Upper lobe of left lung (tissue), 4 donors: ENCODE data around the gene ERGIC2.

Experiments
- CTCF ChIP-seq, 6 experiments: fragments of 450-650 bp in 4 of 6; fragments of 200-600 bp in 2 of 6; sonication (generic) in 2 of 6; IDR thresholded peaks; one replicate each; pipeline ENCODE4 v1.5.1; 2016 to 2019; ENCODE audit warnings: antibody characterized with exemption in 6 of 6
- EP300 ChIP-seq, 4 donors: sonication (generic); formaldehyde crosslinking; IDR thresholded peaks; one replicate each; pipeline ENCODE4 v1.5.1; 2017; ENCODE audit warnings: antibody characterized with exemption in 4 of 4, control low read depth in 2 of 4
- POLR2A ChIP-seq, 4 donors: fragments of 450-650 bp; IDR thresholded peaks; one replicate each; pipeline ENCODE4 v1.5.1; 2016 to 2017; ENCODE audit warnings: antibody characterized with exemption in 4 of 4, mild to moderate bottlenecking in 2 of 4

GRCh38 chr12:29426498-29426897 lies 45.5 kb upstream of the ERGIC2 start:
- TF ChIP-seq CTCF (IDR thresholded peaks at IDR 0.05) (no peak), EP300 (IDR thresholded peaks at IDR 0.05) (no peak), POLR2A (IDR thresholded peaks at IDR 0.05) (no peak)
